Neural progenitor cell (in vitro differentiated cells): ENCODE results near the gene ASTN1. TPM values are rescaled to one million over a fixed set of nuclear protein-coding genes. Genes with fewer than 3 reads are reported as not detected.

ENCODE experiments used
- DNase-seq: peaks from one replicate; pipeline ENCODE4 v3.0.0-alpha.2; 2016; ENCODE audit warnings: low spot score
- H2AFZ ChIP-seq: fragments of 200-600 bp; sonication (generic); replicated peaks from 2 replicates; pipeline ENCODE4 v1.6.1; 2016; ENCODE audit warnings: antibody characterized with exemption
- H3F3A ChIP-seq: fragments of 200-600 bp; sonication (generic); 2 replicates; pipeline ENCODE4 v1.6.1; 2016; ENCODE audit warnings: antibody characterized with exemption, low read depth
- H3K27ac ChIP-seq: fragments of 200-600 bp; sonication (generic); 2 replicates; pipeline ENCODE4 v1.5.1; 2016; ENCODE audit warnings: mild to moderate bottlenecking
- H3K27me3 ChIP-seq: fragments of 200-600 bp; sonication (generic); 2 replicates; pipeline ENCODE4 v1.6.1; 2016; ENCODE audit warnings: mild to moderate bottlenecking, moderate library complexity
- H3K36me3 ChIP-seq: fragments of 200-600 bp; sonication (generic); 2 replicates; pipeline ENCODE4 v1.5.1; 2016
- H3K4me1 ChIP-seq: fragments of 200-600 bp; sonication (generic); 2 replicates; pipeline ENCODE4 v1.6.1; 2016; ENCODE audit warnings: mixed run types
- H3K4me2 ChIP-seq: fragments of 200-600 bp; sonication (generic); 2 replicates; pipeline ENCODE4 v1.6.1; 2016
- H3K4me3 ChIP-seq: fragments of 200-600 bp; sonication (generic); 2 replicates; pipeline ENCODE4 v1.5.1; 2016
- H3K79me2 ChIP-seq: fragments of 200-600 bp; sonication (generic); 2 replicates; pipeline ENCODE4 v1.6.1; 2016; ENCODE audit warnings: low read depth
- H3K9ac ChIP-seq: fragments of 200-600 bp; sonication (generic); 2 replicates; pipeline ENCODE4 v1.6.1; 2016
- H3K9me3 ChIP-seq: fragments of 200-600 bp; sonication (generic); 2 replicates; pipeline ENCODE4 v1.5.1; 2016; ENCODE audit warnings: low read depth
- H4K20me1 ChIP-seq: fragments of 200-600 bp; sonication (generic); 2 replicates; pipeline ENCODE4 v1.6.1; 2016; ENCODE audit warnings: low read depth
- H3K27ac Mint-ChIP-seq: 3 replicates; pipeline ENCODE4 v1.8.0; 2021; ENCODE audit warnings: mixed read lengths
- H3K27me3 Mint-ChIP-seq: 2 replicates; pipeline ENCODE4 v1.8.0; 2022; ENCODE audit warnings: low read depth, mild to moderate bottlenecking, inconsistent platforms, moderate library complexity, mixed read lengths; ENCODE audit not compliant: insufficient read depth
- H3K36me3 Mint-ChIP-seq: 3 replicates; pipeline ENCODE4 v1.8.0; 2021; ENCODE audit warnings: mixed read lengths
- H3K4me1 Mint-ChIP-seq: 3 replicates; pipeline ENCODE4 v1.8.0; 2021; ENCODE audit warnings: mixed read lengths
- H3K4me3 Mint-ChIP-seq: 3 replicates; pipeline ENCODE4 v1.8.0; 2021; ENCODE audit warnings: mild to moderate bottlenecking, moderate library complexity, mixed read lengths
- H3K9me3 Mint-ChIP-seq: 3 replicates; pipeline ENCODE4 v1.8.0; 2020; ENCODE audit warnings: mixed read lengths
- EZH2 ChIP-seq: fragments of 200-600 bp; sonication (generic); IDR thresholded peaks from 2 replicates; pipeline ENCODE4 v1.6.1; 2017; ENCODE audit warnings: antibody characterized with exemption, mild to moderate bottlenecking, moderate library complexity
- EZH2phosphoT487 ChIP-seq: fragments of 200-600 bp; sonication (generic); IDR thresholded peaks from 2 replicates; pipeline ENCODE4 v1.6.1; 2017; ENCODE audit warnings: antibody characterized with exemption
- total RNA-seq: library from RNA; depleted of rRNA; stranded (reverse); fragments of >200 nt; gene quantifications from 2 replicates; pipeline ENCODE4 v1.2.3, GENCODE V29; 2015; ENCODE audit warnings: low replicate concordance
- TF ChIP-seq, protein P1 (sequence below): fragments of 200-600 bp; sonication (generic); IDR thresholded peaks from 2 replicates; pipeline ENCODE4 v1.5.1; 2017; ENCODE audit warnings: antibody characterized with exemption, mild to moderate bottlenecking

The ASTN1 gene
- total RNA-seq, 1 donor from 2014 or later, result 7.7 TPM

DNA sequence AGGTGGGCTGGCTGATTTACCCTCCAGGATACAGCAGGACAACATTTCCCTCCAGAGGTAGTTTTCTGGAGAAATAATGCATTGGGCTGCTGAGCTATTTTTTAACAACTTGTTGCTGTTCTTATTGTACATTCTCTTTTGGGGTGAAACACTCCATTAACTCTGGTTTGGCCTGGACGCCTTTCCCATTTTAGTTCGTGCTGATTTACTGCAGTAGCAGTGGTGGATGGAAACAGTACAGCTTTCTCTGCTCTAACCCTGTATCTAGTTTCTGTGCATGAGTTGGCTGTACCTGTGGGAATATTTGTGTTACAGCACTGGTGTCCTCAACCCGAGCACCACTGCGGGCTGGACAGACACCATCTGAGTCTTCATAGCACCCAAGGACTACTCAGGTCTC, 325.3 kb downstream of the ASTN1 start:
- no peaks in the 10 kb centered on the region for H3K36me3 Mint-ChIP-seq
- Histone ChIP-seq H3K27me3 (no peaks in the 10 kb centered on the region), H2AFZ (no peak overlapping the region), H3K4me3 (no peak overlapping the region), H4K20me1 (no peaks in the 10 kb centered on the region), H3K9ac (no peak overlapping the region), H3K4me1 (peaks cover 3% of the 10 kb centered on the region), H3F3A (no peaks in the 10 kb centered on the region), H3K9me3 (no peaks in the 10 kb centered on the region), H3K79me2 (no peaks in the 10 kb centered on the region), H3K36me3 (no peaks in the 10 kb centered on the region), H3K4me2 (no peak overlapping the region), H3K27ac (no peak overlapping the region)
- H3K27me3 Mint-ChIP-seq, result no peaks in the 10 kb centered on the region
- H3K4me3 Mint-ChIP-seq, result no peak overlapping the region
- H3K27ac Mint-ChIP-seq, result no peak overlapping the region
- DNase-seq, result no peak
- H3K4me1 Mint-ChIP-seq, result peaks cover 5% of the 10 kb centered on the region
- H3K9me3 Mint-ChIP-seq, result no peaks in the 10 kb centered on the region
- TF ChIP-seq EZH2phosphoT487, result no peak
- TF ChIP-seq, protein P1, sequence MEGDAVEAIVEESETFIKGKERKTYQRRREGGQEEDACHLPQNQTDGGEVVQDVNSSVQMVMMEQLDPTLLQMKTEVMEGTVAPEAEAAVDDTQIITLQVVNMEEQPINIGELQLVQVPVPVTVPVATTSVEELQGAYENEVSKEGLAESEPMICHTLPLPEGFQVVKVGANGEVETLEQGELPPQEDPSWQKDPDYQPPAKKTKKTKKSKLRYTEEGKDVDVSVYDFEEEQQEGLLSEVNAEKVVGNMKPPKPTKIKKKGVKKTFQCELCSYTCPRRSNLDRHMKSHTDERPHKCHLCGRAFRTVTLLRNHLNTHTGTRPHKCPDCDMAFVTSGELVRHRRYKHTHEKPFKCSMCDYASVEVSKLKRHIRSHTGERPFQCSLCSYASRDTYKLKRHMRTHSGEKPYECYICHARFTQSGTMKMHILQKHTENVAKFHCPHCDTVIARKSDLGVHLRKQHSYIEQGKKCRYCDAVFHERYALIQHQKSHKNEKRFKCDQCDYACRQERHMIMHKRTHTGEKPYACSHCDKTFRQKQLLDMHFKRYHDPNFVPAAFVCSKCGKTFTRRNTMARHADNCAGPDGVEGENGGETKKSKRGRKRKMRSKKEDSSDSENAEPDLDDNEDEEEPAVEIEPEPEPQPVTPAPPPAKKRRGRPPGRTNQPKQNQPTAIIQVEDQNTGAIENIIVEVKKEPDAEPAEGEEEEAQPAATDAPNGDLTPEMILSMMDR, result no peak
- no peak for TF ChIP-seq EZH2

DNA sequence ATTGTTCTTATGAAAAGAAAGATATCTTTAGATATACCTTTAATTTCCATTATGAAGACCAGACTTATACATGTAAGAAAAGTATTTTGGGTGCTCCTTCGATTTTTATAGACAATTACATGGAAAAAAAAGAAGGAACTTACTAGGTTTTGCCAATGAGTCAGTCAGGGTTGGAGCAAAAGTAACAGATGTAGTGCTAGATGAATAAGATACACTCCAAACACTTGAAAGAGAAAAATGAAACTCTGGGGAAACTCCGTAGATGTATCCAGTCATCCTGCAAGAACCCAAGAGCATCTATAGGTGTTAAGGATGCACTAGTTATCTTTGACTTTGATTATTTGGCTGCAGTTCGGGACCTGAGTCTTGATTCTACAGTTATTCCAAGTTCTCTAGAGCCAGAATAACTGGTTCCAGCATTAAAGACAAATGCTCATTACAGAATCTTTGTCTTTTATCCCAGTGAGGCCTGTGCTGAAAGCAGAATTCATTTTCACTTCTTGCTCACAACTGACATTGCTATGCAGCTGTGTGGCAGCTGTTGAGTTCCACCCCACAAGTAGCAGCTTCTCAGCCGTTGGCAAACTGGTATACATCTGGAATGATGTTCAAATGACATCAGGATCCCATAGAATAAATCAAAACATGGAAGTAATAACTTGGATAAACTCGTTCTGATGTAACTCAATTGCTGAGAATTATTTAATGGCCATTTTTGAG, 326.1 kb downstream of the ASTN1 start:
- Histone ChIP-seq H3K36me3 (no peaks in the 10 kb centered on the region), H3K4me1 (peaks cover 3% of the 10 kb centered on the region), H3K27me3 (no peaks in the 10 kb centered on the region), H3K9me3 (no peaks in the 10 kb centered on the region), H3K9ac (no peak overlapping the region), H2AFZ (no peak overlapping the region), H3F3A (no peaks in the 10 kb centered on the region), H3K4me2 (no peak overlapping the region), H3K4me3 (no peak overlapping the region), H3K79me2 (no peaks in the 10 kb centered on the region), H3K27ac (no peak overlapping the region), H4K20me1 (no peaks in the 10 kb centered on the region)
- TF ChIP-seq EZH2phosphoT487, result no peak
- TF ChIP-seq, protein P1, result no peak
- no peak for TF ChIP-seq EZH2
- H3K27me3 Mint-ChIP-seq, result no peaks in the 10 kb centered on the region
- no peaks in the 10 kb centered on the region for H3K9me3 Mint-ChIP-seq
- H3K36me3 Mint-ChIP-seq, result no peaks in the 10 kb centered on the region
- DNase-seq, result no peak
- no peak overlapping the region for H3K4me3 Mint-ChIP-seq
- peaks cover 5% of the 10 kb centered on the region for H3K4me1 Mint-ChIP-seq
- H3K27ac Mint-ChIP-seq, result no peak overlapping the region

DNA sequence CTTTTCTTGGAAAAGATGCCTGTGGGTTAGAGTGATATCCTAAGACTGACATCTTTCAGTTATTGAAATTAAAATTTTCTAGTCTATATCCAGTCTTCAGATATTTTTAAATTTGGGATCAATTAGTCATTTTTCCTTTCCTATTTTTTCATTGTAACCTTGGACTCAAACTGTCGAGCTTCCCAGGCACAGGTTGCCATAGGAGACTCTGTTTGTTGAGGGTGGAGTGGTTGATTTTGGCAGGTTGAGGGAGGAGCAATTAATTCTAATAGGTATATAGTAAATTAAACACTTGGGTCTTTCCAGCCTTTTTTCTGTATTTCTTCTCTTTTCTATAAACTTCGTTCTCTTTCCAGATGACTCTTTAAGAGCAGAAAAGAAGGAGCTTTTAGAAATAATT, 326.8 kb downstream of the ASTN1 start:
- H3K27ac ChIP-seq, result no peak overlapping the region
- no peak for TF ChIP-seq EZH2
- no peak for TF ChIP-seq EZH2phosphoT487
- TF ChIP-seq, protein P1, result no peak
- H3K27me3 ChIP-seq, result no peaks in the 10 kb centered on the region
- no peaks in the 10 kb centered on the region for H3K9me3 ChIP-seq
- no peak overlapping the region for H3K4me3 Mint-ChIP-seq
- H3K4me3 ChIP-seq, result no peak overlapping the region
- H3K36me3 Mint-ChIP-seq, result no peaks in the 10 kb centered on the region
- H3K9ac ChIP-seq, result no peak overlapping the region
- no peak overlapping the region for H2AFZ ChIP-seq
- no peak for DNase-seq
- no peaks in the 10 kb centered on the region for H3K36me3 ChIP-seq
- peaks cover 3% of the 10 kb centered on the region for H3K4me1 ChIP-seq
- H3K27ac Mint-ChIP-seq, result no peak overlapping the region
- no peaks in the 10 kb centered on the region for H3K27me3 Mint-ChIP-seq
- H3K4me2 ChIP-seq, result no peak overlapping the region
- no peaks in the 10 kb centered on the region for H3K9me3 Mint-ChIP-seq
- no peaks in the 10 kb centered on the region for H3F3A ChIP-seq
- no peaks in the 10 kb centered on the region for H4K20me1 ChIP-seq
- no peaks in the 10 kb centered on the region for H3K79me2 ChIP-seq
- H3K4me1 Mint-ChIP-seq, result peaks cover 5% of the 10 kb centered on the region
